Measurements from ENCODE around the gene ANKRD10.

Gene ANKRD10

DNA sequence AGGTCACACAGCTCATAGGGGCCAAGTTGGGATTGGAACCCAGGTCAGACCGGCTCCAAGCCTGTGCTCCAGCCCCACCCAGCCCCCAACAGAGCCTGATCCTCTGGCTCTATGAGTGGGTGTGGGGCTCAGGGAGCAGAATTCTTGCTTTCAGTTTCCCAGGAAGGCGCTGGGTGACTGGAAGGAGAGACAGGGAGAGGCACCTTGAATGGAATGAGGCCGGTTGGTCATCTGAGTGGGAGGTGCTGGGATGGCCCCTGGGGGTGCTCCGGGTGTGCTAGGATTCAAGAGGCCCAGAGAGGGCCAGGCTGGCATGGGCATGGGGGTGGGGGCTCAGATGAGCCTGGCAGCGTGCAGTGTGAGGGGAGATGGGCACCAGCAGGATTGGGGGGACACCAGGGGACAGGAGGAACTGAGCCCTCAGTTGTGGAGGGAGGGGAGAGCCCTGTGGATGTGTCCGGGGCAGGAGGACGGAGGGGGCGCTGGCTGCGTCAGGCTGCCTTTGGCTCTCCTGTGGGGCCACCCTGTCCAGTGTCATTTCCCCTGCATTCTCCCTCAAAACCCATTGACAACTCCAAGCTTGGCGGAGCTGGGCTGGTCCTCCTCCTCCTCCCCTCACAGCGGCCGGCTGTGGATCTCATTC is 31.2 kb upstream of the ANKRD10 start:
- no peak for DNase-seq (ENCODE audit: extremely low read depth in 1 of 2, low read depth in 1 of 2)

DNA sequence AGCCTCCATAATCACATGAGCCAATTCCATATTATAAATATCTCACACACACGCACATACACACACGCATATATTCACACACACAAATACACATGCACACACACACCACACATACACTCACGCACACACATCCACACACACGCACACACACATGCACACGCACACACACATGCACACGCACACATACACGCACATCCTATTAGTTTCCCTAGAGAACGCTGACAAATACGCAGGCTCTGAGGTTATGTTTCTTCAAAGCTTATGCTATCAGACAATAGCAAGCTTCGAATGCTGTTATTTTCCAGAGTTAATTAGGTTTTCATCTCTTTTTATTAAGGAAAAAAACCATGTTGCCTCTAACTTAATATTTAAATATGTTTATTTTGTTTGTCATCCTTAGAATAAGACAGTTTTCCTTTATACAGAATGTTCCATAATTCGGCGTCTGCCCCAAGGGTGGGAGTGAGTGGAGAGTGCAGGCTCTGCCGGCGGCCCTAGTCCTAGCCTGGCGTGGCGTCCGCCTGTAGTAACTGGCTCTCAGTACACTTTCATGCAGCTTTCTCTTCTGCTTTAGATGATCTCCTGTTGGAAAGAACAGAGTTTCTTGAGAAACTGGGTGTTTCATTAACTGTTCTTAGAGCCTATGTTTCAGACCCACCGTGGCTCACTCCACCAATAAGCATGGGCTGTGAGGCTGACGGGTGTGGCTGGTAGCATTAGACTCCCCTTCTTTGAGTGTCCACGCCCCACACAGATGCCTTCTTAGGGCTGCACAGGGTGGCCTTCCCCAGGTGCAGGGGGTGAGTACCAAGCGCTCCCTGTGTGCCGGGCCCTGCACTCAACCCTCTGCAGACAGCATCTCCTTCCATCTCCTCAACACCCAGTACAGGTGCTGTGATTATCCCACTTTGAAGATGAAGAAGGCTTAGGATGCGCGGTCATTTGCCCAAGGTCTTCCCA is 30.4 kb upstream of the ANKRD10 start:
- DNase-seq (ENCODE audit: extremely low read depth in 1 of 2, low read depth in 1 of 2) = no peak

DNA sequence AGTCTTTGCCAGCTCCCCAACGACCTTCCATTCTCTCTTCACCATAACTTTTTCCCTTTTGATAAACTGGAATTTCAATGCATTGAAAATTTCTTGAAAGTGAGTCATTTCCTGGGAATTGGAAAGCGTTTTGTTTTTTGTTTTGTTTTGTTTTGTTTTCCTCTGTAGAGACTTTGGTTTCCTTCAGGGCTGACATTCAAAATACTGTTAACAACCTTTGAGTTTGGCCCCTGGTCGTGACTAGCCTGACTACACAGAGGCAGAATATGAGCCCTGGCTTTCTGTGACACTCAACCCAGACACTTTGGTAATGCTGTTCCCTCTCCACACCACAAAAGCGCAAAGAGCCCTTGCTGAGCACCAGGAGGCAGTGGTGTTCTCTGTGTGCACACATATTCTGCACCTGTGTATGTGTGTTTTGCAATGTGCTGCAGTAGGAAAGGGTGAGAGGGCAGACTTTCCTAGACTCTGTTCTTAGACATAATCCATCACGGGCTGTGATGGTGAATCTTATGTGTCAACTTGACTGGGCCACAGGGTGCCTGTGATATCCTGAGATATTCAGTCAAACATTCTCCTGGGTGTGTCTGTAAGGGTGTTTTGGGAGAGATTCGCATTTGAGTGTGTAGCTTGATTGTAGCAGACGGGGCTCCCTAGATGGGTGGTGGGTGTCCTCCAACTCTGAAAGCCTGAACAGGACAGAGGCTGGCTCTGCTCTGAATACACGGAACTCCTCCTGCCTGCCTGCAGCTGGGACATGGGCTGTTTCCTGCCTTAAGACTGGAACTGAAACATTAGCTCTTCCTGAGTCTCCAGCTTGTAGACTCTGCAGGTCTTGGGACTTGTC is 29.5 kb upstream of the ANKRD10 start:
- DNase-seq (ENCODE audit: extremely low read depth in 1 of 2, low read depth in 1 of 2) = no peak

GRCh38 chr13:110942248-110942981 is 27.5 kb upstream of the ANKRD10 start:
- peak in 1 of 2 donors; percentile 39 for DNase-seq (ENCODE audit: extremely low read depth in 1 of 2, low read depth in 1 of 2)

DNA sequence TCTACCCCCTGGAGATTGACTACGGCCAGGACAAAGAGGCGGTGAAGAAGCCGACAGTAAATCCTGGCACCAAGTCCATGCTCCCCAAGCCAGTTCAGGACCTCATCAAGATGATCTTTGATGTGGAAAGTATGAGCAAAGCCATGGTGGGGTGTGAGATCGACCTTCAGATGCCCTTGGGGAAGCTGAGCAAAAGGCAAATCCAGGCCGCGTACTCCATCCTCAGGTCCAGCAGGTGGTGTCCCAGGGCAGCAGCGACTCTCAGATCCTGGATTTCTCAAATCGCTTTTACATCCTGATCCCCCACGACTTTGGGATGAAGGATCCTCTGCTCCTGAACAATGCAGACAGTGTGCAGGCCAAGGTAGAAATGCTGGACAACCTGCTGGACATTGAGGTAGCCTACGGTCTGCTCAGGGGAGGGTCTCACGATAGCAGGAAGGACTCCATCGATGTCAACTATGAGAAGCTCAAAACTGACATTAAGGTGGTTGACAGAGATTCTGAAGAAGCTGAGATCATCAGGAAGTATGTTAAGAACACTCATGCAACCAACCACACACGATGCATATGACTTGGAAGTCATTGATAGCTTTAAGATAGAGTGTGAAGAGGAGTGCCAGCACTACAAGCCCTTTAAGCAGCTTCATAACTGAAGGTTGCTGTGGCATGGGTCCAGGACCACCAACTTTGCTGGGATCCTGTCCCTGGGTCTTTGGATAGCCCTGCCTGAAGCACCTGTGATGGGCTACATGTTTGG is 24.0 kb upstream of the ANKRD10 start:
- no peak for DNase-seq (ENCODE audit: extremely low read depth in 1 of 2, low read depth in 1 of 2)

DNA sequence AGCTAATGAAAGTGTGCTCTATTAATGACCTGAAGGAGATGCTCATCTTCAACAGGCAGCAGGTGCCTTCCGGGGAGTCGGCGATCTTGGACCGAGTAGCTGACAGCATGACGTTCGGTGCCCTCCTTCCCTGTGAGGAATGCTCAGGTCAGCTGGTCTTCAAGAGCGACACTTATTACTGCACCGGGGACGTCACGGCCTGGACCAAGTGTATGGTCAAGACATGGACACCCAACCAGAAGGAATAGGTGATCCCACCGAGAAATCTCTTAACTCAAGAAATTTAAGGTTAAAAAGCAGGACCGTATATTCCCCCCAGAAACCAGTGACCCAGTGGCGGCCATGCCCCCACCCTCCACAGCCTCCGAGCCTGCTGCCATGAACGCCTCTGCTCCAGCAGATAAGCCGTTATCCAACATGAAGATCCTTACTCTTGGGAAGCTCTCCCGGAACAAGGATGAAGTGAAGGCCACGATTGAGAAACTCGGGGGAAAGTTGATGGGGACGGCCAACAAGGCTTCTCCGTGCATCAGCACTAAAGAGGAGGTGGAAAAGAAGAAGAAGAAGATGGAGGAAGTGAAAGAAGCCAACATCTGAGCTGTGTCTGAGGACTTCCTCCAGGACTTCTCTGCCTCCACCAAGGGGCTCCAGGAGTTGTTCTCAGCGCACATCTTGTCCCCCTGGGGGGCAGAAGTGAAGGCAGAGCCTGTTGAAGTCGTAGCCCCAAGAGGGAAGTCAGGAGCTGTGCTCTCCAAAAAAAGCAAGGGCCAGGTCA is 22.8 kb upstream of the ANKRD10 start:
- no peak for DNase-seq (ENCODE audit: extremely low read depth in 1 of 2, low read depth in 1 of 2)

DNA sequence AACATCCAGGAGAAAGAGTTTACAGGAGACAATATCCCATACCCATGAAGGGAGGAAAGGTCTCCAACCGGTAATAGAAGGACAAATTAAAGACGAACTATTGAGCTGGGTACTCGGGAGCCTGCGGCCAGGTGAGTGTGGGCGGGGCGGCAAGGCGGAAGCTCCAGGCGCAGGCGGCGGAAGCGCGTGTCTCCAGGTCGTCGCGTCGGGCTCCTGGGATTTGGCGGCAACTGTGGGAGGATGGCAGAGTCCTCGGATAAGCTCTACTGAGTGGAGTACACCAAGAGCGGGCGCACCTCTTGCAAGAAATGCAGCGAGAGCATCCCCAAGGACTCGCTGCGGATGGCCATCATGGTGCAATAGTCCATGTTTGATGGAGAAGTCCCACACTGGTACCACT is 21.6 kb upstream of the ANKRD10 start:
- DNase-seq (ENCODE audit: extremely low read depth in 1 of 2, low read depth in 1 of 2) = no peak

GRCh38 chr13:110932588-110932987 is 17.7 kb upstream of the ANKRD10 start:
- DNase-seq (ENCODE audit: extremely low read depth in 1 of 2, low read depth in 1 of 2) = no peak

GRCh38 chr13:110929104-110929777 is 14.4 kb upstream of the ANKRD10 start:
- no peak for DNase-seq (ENCODE audit: extremely low read depth in 1 of 2, low read depth in 1 of 2)

GRCh38 chr13:110925023-110925612 is 10.2 kb upstream of the ANKRD10 start:
- DNase-seq (ENCODE audit: extremely low read depth in 1 of 2, low read depth in 1 of 2) = no peak

- DNase-seq (ENCODE audit: extremely low read depth in 1 of 2, low read depth in 1 of 2) = no peak
Observed at GRCh38 chr13:110924639-110924934, 9.7 kb upstream of the ANKRD10 start.

DNA sequence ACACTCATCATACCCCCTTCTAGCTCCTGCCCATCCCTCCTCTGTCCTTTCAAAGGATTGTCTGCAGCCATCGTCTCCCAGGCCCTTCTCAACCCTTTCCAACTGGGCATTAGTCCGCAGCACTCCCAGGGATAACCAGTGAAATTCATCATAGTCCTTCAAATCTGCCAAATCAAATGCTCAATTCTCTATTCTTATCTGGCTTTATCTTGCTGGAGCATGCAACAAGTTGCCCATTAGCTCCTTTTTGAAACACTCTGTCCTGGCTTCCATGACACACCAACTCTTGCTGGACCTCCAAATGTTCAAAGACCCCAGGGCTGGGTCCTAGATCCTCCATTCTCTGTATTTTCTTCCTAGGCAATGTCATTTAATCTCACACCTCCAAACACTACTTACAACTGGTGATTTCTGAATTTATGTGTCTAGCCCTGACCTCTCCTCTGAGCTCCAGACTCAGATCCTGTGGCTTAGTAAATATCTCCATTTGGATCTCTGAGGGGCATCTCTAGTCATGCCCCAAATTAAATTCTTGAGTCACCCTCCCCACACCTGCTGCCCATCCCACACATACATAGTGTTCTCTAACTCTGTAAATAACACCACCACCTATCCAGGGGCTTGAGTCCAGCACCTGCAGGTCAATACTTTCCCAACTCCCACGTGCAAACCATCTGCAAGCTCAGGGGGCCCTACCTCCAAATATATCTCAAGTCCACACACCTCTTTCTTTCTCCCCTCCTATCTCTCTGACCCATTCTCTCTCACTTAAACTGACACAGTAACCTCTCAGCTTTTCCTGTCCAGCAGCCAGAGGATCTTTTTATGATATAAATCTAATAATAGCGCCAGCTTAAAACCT is 9.1 kb upstream of the ANKRD10 start:
- DNase-seq (ENCODE audit: extremely low read depth in 1 of 2, low read depth in 1 of 2) = no peak

DNA sequence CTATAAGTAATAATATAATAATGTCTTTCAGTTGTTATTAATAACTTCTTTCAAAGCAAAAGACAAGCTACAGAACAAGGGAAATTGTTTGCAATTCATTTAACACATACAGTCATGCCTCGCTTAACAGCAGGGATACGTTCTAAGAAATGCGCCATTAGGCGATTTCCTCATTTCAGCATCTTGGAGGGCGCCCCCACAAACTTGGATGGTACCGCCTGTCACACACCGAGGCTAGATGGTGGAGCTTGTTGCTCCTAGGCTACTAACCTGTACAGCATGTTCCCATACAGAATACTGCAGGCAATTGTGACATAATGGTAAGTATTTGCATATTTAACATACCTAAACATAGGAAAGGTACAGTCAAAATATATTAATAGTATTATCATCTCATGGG is 8.2 kb upstream of the ANKRD10 start:
- DNase-seq (ENCODE audit: extremely low read depth in 1 of 2, low read depth in 1 of 2) = no peak

DNA sequence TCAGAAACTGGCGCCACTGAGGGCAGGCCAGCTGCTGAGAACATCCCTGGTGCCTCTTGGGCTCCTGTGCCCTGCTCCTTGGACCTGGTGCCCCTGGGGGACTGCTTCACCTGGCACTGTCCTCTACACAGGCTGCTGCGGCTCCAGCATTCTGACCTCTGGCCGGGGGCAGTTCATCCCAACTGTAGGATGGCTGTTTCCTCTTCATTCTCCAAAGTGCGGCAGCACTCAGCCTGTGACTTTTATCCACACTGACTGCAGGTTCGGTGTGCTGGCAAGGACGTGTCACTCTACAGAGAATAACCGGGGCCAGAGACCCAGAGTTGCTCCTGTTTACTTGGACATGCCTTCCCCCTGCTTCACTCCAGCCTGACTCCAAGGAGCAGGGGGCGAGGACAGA is 7.6 kb upstream of the ANKRD10 start:
- DNase-seq (ENCODE audit: extremely low read depth in 1 of 2, low read depth in 1 of 2) = no peak

- no peak for DNase-seq (ENCODE audit: extremely low read depth in 1 of 2, low read depth in 1 of 2)
Observed at GRCh38 chr13:110921695-110922094, 6.8 kb upstream of the ANKRD10 start.

DNA sequence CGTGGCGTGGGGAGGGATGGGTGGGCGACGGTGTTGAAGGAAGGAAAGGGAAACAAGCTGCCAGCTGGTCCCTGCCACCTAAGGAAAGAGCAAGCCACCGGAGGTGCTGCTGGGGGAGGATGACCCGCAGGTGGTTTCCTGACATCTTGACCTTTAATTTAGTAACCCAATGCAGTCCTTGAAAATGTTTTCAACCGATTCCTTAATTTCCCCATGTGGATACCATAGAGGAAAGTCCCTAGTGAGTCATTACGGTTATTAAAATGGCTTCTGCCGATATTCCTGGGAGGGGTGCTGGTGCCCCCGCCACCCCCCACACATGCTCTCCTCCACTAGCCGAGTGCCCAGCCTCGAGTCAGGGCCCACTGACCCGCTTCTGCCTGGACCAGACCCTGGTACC is 6.3 kb upstream of the ANKRD10 start:
- no peak for DNase-seq (ENCODE audit: extremely low read depth in 1 of 2, low read depth in 1 of 2)

- DNase-seq (ENCODE audit: extremely low read depth in 1 of 2, low read depth in 1 of 2) = no peak
Observed at GRCh38 chr13:110920038-110920437, 5.2 kb upstream of the ANKRD10 start.

Measured in stimulated activated CD8-positive, alpha-beta memory T cell treated with anti-CD3 and anti-CD28 coated beads, Interleukin-7, amount 100 ng/mL, for 48 hours (primary cell).